Fibroblast of skin of scalp (primary cell): ENCODE data around the gene RPL12.

Experiments
- DNase-seq: peaks from one replicate; pipeline ENCODE4 v3.0.0-alpha.2; 2013

The RPL12 gene

DNA sequence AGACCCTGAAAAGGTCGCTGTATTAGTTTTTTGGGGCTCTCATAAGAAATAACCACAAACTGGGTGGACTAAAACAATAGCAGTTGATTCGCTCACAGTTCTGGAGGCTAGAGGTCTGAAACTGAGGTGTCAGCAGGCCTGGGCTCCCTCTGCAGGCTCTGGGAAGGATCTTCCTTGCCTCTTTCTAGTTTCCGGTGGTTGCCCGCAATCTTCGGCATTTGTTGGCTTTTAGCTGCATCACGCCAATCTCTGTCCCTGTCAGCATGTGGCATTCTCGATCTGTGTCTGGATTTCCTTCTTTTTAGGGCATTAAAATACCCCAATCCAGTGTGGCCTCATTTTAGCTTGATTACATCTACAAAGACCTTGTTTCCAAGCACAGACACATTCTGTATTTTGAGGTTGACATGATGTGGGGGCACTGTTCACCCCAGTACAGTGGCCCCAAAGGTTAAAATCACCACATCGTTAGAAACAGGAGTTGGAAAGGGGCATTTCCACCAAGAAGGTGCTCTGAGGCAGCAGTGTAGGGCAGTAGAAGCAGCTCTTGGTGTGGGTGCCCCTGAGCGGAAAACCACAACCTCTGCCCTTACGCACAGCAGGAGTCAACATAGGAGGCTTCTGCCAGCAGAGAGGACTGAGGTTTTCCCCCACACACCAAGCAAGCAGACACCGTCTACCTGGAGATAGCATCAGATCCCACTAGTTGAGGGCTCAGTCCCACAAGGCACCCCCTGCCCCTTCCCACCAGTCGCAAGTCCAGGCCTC lies 13.5 kb downstream of the RPL12 start:
- DNase-seq = no peak

DNA sequence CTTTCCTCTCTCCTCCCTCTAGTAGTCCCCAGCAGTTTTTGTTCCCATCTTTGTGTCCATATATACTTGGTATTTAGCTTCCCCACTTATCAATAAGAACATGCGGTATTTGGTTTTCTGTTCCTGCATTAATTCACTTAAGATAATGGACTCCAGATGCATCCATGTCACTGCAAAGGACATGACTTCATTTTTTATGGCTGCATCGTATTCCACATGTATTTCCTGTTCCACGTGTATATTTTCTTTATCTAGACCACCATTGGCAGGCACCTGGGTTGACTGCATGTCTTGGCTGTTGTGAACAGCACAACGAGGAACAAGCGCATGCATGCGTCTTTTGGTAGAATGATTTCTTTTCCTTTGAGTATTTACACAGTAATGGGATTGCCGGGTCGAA lies 20.8 kb downstream of the RPL12 start:
- no peak for DNase-seq

DNA sequence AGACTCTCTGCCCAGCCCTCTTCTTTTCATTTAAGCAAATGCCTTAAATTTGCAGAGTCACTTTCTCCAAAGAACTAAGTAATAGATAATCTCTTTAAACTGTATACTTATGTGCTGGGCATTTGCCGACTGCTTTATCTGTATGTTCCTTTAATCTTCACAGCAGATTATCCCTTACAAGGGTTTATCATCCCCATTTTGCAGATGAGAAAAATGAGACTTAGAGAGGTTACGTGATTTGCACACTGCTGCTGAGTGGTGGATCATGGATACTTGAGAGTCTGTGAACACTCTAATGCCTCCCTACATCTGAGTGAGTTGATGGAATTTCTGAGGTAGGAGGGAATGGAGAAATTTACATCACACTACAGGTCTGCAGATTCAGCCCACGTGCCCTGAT lies 22.9 kb downstream of the RPL12 start:
- DNase-seq = no peak

DNA sequence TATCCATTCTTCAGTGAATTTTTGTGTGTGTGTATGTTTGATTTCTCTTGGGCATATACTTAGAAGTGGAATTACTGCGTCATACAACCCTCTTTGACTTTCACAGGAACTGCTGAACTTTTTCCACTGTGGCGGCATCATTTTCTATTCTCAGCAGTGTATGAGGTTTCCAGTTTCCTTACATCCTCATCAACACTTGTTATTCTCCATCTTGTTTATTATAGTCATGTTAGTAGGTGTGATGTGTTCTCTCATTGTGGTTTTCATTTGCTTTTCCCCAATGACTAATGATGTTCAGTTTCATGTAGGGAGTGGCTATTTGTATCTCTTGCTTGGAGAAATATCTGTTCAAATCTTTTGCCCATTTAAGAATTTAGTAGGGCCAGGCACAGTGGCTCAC lies 24.4 kb downstream of the RPL12 start:
- DNase-seq = no peak

DNA sequence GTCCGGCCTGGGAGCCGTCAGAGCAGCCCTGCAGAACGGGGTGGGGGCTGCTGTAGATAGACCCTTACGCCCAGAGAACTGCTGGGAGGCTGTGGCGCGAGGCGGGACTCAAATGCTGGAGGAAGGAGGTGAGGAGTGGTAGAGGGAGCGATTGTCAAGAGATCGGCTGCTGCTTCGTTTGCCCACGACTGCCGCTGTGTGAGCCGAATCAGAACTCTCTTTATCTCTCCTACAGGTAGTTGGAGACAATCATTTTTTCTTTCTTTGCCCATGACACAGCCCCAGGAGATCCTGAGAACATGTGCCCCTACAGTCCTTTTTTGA lies 26.6 kb downstream of the RPL12 start:
- DNase-seq = no peak

DNA sequence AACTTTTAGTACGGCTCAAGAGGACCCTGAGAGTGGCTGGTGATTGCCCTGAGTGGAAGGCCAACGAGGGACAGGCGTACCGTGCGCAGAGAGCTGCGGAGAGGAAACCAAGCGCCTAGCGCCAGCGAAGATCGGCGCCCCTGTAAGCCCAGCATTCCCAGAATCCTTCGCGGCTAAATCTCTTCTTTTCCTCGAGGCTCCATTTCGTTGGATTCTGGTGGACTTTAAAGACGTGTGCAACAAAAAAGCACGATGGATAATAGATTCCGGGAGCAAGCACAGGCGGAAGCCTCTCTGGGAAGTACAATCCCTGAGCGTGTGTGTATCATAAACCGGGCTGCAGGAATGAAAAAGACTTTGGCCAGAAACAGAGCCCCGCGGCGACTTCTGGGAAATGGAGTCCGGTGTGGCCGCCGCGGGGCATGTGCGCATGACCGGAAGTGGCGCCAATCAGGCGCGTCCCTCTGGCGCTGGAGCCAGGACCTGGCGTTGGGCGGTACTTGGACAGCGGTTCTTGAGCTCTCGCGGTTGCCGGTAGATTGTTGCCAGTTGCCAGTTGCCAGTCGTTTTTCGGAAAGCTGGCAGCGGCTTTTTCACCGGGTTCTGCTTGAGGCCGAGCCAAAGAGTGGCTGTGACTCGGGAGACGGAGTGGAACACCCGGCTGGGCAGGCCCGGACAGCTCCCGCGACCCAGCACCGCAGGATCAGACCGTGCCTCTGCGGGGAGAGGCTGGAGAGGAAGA lies 27.1 kb downstream of the RPL12 start, which contains the start of gene ZNF79:
TSS of gene ZNF79 (plus strand) at position 449 of the 742 bp plus-strand sequence. CDS start 406 bp downstream, outside the sequence.
- peak; percentile 89 for DNase-seq

DNA sequence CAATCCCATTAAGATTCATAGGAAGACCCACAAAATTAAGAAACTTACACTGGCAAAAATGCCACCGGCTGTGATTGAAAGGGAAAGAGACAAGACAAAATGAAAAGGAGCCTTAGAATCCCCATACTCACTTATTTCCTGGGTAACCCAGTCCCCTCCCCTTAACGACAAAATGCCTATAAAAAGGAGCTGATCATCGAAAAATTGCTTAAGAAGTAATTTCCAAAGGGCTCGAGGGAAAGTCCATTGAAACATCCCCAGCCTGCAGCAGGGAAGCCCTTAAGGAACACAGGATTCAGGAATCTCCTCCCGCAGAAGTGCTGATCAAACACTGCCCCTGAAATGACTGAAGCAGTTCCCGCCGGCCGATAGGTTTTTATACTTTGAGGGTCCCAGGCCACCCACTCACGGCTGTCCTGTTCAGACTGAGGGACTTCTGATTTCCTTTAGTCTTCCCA lies 27.7 kb downstream of the RPL12 start:
- DNase-seq = no peak

DNA sequence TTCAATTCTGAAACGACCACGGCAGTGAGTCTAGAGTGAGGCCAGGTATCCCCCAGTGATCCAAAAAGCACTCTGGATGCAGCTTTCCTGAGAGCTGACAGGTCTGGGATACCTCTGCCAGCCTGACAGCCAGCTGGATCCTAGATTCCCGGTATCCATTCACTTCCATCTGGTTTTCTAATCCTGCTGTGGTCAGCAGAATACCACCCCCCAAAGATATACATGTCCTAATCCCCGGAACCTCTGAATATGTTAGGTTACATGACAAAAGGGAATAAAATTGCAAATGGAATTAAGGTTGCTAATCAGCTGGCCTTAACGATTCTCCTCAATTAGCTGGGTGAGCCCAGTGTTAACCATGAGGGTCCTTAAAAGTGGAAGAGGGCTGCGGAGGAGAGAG lies 28.4 kb downstream of the RPL12 start:
- DNase-seq = no peak

DNA sequence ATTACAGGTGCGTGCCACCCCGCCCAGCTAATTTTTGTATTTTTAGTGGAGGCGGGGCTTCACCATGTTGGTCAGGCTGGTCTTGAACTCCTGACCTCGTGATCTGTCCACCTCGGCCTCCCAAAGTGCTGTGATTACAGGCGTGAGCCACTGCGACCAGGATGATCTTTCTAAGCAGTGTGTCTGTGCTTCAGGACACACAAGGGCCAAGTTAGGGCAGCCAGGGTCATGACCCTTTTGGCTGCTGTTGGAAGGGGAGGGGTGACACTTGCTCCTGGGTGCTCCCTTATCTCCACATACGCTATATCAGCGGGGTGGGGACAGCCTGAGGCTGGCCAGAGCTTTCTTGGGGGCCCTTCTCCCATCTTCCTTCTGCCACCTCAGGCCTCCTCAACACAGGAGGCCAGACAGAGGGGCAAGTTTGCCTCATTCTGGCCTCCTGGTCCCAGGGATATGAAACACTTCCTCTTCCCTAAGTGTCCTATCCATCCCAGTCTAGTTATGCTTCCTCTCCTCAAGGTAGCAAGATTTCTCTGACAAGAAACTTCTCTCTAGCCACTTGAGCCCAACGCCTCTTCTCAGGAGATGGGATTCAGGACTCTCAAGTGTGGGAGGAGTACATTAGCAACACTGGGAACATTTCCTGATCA lies 28.9 kb downstream of the RPL12 start:
- DNase-seq = no peak

DNA sequence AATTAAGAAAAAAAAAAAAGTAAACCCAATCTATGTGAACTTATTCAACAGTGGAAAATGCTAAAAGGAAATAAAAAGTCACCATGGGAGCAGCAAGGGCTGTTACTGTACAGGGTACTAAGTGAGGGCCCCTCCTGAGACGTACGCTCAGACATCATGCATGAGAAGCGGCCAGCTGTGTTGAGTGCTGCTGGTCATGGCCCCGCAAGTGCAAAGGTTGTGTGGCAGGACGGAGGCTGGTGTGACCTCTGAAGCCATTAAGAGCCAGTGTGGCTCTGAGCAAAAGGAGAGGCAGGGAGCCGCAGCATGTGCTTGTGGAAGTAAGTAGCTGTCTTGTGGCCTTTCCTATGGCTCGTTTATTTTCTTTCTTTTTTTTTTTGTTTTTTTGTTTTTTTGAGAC lies 30.1 kb downstream of the RPL12 start:
- no peak for DNase-seq

DNA sequence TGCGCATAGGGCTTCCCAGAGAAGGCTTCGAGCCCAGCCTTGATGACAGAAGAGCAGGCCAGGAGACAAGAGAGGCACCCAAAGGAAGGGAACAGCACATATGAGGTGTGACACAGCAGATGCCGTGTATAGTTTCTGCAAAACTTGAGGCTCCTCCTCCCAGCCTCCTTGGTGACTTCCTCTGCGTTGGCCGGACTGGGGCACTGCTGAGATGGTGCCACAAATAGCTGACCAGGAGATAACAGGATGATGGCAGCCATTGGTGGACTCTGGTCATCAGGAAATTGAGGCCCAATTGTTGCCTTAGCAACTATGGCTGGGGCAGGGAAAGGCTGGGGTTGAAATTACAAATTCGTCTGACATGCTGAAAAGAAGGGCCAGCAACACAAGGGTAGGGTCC lies 31.9 kb downstream of the RPL12 start:
- no peak for DNase-seq

DNA sequence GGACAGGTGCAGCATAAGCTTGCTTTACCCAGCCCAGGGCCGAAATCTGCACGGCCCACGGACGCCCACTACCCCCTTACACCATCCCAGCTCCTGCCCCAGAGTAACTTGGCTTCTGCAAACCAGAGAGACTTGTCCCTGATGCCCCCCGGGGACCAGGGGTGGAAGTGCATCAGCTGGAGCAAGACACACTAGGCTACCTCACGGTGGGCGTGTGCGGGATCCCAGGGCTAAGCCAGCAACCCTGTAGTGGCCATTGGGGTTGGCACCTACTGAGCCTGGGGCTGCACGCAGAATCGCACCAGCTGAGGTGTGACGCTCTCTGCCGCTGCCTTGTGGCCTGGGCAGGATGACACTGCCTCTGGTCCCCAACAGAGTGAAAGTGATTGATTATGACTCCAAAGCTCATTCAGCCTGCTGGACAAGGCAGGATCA lies 33.2 kb downstream of the RPL12 start:
- no peak for DNase-seq

DNA sequence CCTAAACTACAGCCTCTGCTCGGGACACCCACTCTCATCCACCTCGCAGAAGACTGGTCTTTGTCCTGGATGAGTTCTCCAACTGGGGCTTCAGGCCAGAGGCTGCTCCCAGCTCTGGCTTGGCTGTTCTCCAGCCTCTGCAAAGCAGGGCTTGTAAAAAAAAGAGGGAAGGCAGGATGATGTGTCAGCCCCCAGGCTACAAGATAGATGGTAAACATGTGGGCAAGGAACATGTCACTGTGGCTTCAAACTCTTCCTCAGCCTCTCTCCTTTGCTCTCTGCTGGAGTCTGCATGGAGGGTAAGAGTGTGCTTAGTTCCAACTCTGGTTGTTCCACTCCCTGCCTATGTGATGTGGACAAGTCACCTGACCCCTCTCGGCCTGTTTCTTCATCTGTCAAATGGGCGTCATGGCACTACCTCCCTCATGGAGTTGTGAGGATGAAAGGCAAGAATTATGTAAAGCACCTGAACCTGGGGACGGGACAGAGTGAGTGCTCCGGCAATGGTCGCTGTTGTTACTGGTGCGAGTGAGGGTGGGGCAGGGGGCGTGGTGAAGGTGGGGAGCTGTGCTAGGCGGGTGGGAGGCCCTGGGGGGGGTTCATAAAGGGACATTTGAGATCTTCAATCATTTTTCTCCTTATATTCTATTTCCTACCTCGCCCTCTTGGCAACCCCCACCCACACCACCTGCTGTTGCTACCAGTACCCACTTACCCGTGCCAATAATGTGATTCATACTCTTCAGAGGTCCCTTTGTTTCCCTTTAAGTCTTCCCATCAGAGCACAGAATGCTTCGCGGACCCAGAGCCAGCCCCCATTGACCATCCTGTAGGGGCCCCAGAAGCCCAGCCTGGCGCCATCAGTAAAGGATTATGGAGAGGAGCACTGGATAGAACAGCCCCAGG lies 33.8 kb downstream of the RPL12 start:
- peak; percentile 33 for DNase-seq

DNA sequence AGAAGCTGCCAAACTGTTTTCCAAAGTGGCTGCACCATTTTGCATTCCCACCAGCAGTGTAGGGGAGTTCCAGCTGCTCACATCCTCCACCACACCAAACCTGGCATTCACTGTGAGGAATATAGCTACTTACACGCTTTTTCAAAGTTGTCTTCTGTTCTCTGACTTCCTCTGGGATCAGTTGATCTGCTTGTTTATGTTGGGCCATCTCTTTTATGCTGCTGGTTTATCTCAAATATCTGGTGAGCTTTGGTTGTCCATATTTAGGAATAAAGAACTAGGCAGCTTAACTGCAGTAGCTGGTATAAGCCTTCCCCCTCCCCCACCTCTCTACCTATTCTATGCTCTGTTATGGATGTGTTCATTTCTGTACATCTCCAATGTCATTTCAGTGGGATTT lies 35.5 kb downstream of the RPL12 start:
- no peak for DNase-seq

DNA sequence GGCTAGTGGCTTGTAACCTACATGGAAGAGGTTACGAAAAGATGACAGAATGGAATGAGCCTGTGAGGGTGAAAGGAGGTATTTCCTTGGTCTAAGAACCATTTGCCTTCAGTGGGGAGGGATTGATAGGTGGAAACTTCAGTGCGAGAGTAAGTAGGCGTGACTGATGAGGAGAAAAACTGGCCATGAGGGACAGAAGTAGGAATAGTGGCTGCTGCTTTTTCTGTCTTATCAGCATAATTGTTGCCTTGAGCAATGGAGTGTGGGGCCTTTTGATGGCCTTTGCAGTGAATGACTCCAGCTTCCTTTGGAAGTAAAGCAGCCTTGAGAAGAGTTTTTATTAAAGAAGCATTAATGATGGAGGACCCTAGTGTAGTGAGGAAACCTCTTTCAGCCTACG lies 36.1 kb downstream of the RPL12 start:
- no peak for DNase-seq

DNA sequence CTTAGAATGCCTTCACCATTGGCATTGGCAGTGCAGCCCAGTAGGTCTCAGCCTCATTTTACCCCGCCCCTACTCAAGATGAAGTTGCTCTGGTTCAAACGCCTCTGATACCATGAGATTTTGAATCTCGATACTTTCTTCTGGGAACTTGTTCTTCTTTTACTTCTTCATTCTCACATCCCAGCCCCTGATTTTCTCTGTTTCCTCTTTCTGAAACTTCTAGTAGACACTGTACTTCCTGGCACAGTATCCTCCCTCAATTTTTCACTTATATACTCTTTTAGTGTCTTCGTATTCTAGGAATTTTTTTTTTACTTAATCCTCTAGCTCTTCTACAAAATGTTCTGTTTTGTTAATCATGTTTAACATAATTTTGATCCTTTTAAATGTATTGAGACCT lies 40.1 kb downstream of the RPL12 start:
- no peak for DNase-seq

DNA sequence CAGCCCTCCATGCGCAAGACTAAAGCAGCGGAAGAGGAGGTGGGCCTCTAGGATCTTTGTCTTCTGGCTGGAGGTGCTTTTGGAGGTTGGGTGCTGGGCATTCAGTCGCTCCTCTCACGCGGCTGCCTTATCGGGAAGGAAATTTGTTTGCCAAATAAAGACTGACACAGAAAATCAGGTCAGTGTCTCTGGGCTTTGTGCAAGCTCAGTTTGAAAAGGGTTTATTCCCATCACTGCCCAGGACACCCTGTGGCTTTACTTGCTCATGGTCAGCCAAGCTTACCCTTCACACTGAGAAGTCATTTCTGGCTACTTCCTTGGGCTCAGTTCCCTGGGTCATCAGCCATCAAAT lies 43.7 kb downstream of the RPL12 start:
- no peak for DNase-seq

DNA sequence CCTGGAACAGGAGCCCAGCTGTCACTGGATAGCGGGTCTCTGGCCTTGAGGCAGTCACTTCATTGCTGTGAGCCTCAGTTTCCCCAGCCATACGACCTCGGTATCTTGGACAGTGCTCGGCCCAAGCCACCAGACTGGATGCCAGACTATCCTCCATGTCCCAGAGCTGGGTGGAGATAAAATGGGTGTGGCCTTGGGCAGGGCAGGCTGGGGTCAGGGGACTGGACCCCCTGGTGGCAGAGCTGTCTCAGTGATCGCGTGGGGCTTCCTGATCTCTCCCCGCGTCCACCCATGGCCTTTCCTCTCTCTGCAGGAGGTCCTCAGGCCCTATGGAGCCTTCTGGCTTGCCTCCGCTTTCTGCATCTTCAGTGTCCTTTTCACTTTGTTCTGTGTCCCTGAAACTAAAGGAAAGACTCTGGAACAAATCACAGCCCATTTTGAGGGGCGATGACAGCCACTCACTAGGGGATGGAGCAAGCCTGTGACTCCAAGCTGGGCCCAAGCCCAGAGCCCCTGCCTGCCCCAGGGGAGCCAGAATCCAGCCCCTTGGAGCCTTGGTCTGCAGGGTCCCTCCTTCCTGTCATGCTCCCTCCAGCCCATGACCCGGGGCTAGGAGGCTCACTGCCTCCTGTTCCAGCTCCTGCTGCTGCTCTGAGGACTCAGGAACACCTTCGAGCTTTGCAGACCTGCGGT lies 44.3 kb downstream of the RPL12 start:
- no peak for DNase-seq

DNA sequence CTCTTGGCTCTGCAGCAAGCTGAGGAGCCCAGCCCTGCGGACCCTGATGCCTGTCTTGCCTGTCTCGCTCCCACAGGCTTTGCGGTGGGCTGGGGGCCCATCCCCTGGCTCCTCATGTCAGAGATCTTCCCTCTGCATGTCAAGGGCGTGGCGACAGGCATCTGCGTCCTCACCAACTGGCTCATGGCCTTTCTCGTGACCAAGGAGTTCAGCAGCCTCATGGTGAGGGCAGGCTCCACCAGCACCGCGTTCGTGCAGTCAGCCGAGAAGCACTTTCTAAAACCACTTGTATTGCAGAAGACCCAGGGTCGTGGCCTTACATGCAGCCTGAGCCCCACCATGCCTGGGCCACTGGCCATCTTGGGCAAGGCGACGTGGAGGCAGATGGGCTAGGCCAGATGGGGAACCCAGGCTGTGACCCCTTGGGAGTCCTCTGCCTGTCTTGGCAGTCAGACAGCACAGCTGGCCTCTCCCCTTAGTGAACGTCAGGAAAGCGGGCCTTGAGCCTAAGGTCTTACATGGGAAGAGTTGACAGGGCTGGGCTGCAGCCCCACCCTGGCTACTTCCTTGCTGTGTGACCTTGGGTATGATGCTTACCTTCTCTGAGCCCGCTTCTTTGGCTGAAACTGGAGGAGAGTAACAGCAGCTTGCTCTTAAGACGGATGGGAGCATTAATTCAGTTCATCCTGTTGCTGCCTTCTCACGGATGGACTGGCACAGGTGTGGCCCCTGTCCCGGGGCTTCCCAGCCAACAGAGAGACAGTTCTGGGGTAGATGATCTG lies 45.7 kb downstream of the RPL12 start:
- DNase-seq = no peak

DNA sequence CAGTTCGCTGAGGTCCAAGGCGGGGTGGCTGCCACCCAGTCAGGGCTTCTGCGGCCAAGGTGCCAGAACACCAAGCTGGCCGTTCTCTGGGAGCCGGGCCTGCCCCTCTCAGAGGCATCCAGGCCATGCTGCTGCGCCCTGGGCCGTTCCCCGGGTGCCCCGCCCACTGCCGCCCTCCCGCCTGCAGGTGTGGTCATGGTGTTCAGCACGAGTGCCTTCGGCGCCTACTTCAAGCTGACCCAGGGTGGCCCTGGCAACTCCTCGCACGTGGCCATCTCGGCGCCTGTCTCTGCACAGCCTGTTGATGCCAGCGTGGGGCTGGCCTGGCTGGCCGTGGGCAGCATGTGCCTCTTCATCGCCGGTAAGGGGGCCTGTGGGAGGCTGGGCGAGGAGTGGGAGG lies 46.6 kb downstream of the RPL12 start:
- no peak for DNase-seq

DNA sequence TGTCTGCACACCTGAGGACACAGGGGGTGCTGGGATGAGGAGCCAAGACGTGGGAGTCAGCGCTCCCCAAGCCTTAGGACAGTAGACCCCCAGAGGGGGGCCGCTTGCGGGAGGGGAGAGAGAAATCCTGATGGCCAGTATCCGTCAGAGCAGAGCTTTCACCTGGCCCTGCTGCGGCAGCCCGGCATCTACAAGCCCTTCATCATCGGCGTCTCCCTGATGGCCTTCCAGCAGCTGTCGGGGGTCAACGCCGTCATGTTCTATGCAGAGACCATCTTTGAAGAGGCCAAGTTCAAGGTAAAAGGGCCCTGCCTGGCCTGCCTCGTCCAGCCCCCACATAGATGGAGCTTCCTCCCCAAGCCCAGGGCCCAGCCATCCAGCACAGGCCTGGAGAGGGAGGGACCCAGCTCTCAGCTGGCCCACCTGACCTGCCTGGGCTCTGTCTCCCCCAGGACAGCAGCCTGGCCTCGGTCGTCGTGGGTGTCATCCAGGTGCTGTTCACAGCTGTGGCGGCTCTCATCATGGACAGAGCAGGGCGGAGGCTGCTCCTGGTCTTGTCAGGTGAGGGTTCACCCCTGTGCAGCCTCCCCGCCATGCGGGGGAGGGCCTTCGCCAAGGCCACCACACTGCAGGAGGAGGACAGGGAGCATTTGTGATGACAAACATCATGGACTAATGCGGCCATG lies 47.6 kb downstream of the RPL12 start:
- DNase-seq = no peak
